Endothelial cell (in vitro differentiated cells): ENCODE data around the gene DLL1. TPM values are rescaled to one million over a fixed set of nuclear protein-coding genes. Genes with fewer than 3 reads are reported as not detected.

ENCODE experiments used
- DNase-seq: peaks from one replicate; pipeline ENCODE4 v3.0.0; 2021; ENCODE audit warnings: low spot score
- H3K27ac Mint-ChIP-seq: one replicate; pipeline ENCODE4 v1.8.0; 2021; ENCODE audit warnings: mixed read lengths, inconsistent platforms; ENCODE audit not compliant: unreplicated experiment
- H3K27me3 Mint-ChIP-seq: one replicate; pipeline ENCODE4 v1.8.0; 2021; ENCODE audit warnings: mild to moderate bottlenecking, moderate library complexity, mixed read lengths, inconsistent platforms; ENCODE audit not compliant: unreplicated experiment
- H3K36me3 Mint-ChIP-seq: one replicate; pipeline ENCODE4 v1.8.0; 2021; ENCODE audit warnings: mild to moderate bottlenecking, low read depth, mixed read lengths, inconsistent platforms; ENCODE audit not compliant: unreplicated experiment
- H3K4me1 Mint-ChIP-seq: one replicate; pipeline ENCODE4 v1.8.0; 2021; ENCODE audit warnings: mild to moderate bottlenecking, mixed read lengths, inconsistent platforms; ENCODE audit not compliant: unreplicated experiment
- H3K4me3 Mint-ChIP-seq: one replicate; pipeline ENCODE4 v1.8.0; 2021; ENCODE audit warnings: mild to moderate bottlenecking, mixed read lengths, inconsistent platforms; ENCODE audit not compliant: unreplicated experiment
- H3K9me3 Mint-ChIP-seq: one replicate; pipeline ENCODE4 v1.8.0; 2021; ENCODE audit warnings: mixed read lengths, inconsistent platforms; ENCODE audit not compliant: unreplicated experiment
- total RNA-seq: library from RNA; stranded (reverse); fragmentation: NEBNext Ultra II Directional; extraction: Animal tissue kit (Norgen Biotek cat#: 25700); gene quantifications from one replicate; pipeline ENCODE4 v1.2.1, GENCODE V29; 2021; ENCODE audit not compliant: unreplicated experiment
- TF ChIP-seq, protein P1 (sequence below): fragments of 200-600 bp; sonication (generic); IDR thresholded peaks from one replicate; pipeline ENCODE4 v1.5.0; 2021; ENCODE audit warnings: antibody characterized with exemption; ENCODE audit not compliant: unreplicated experiment

The DLL1 gene
- total RNA-seq, 1 donor from 2014 or later = 59.5 TPM

GRCh38 chr6:170238741-170239565, 51.9 kb downstream of the DLL1 start:
- H3K9me3 Mint-ChIP-seq = no peaks in the 10 kb centered on the region
- no peaks in the 10 kb centered on the region for H3K4me1 Mint-ChIP-seq
- no peaks in the 10 kb centered on the region for H3K36me3 Mint-ChIP-seq
- TF ChIP-seq, protein P1, sequence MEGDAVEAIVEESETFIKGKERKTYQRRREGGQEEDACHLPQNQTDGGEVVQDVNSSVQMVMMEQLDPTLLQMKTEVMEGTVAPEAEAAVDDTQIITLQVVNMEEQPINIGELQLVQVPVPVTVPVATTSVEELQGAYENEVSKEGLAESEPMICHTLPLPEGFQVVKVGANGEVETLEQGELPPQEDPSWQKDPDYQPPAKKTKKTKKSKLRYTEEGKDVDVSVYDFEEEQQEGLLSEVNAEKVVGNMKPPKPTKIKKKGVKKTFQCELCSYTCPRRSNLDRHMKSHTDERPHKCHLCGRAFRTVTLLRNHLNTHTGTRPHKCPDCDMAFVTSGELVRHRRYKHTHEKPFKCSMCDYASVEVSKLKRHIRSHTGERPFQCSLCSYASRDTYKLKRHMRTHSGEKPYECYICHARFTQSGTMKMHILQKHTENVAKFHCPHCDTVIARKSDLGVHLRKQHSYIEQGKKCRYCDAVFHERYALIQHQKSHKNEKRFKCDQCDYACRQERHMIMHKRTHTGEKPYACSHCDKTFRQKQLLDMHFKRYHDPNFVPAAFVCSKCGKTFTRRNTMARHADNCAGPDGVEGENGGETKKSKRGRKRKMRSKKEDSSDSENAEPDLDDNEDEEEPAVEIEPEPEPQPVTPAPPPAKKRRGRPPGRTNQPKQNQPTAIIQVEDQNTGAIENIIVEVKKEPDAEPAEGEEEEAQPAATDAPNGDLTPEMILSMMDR = no peak
- H3K27me3 Mint-ChIP-seq = no peaks in the 10 kb centered on the region
- no peak overlapping the region for H3K27ac Mint-ChIP-seq
- H3K4me3 Mint-ChIP-seq = no peak overlapping the region
- DNase-seq = no peak

- no peaks in the 10 kb centered on the region for H3K36me3 Mint-ChIP-seq
- no peaks in the 10 kb centered on the region for H3K27me3 Mint-ChIP-seq
- H3K27ac Mint-ChIP-seq = no peak overlapping the region
- H3K4me1 Mint-ChIP-seq = no peaks in the 10 kb centered on the region
- DNase-seq = no peak
- no peak overlapping the region for H3K4me3 Mint-ChIP-seq
- TF ChIP-seq, protein P1 = no peak
- no peaks in the 10 kb centered on the region for H3K9me3 Mint-ChIP-seq
Observed at GRCh38 chr6:170237999-170238740, 52.7 kb downstream of the DLL1 start.

GRCh38 chr6:170236131-170236836, 54.6 kb downstream of the DLL1 start:
- H3K4me3 Mint-ChIP-seq = no peak overlapping the region
- no peak for DNase-seq
- no peaks in the 10 kb centered on the region for H3K9me3 Mint-ChIP-seq
- TF ChIP-seq, protein P1 = no peak
- H3K27ac Mint-ChIP-seq = no peak overlapping the region
- H3K4me1 Mint-ChIP-seq = no peaks in the 10 kb centered on the region
- no peaks in the 10 kb centered on the region for H3K36me3 Mint-ChIP-seq
- H3K27me3 Mint-ChIP-seq = no peaks in the 10 kb centered on the region

GRCh38 chr6:170235391-170236125, 55.3 kb downstream of the DLL1 start:
- no peaks in the 10 kb centered on the region for H3K4me1 Mint-ChIP-seq
- TF ChIP-seq, protein P1 = no peak
- no peaks in the 10 kb centered on the region for H3K36me3 Mint-ChIP-seq
- H3K4me3 Mint-ChIP-seq = no peak overlapping the region
- no peaks in the 10 kb centered on the region for H3K9me3 Mint-ChIP-seq
- H3K27me3 Mint-ChIP-seq = no peaks in the 10 kb centered on the region
- H3K27ac Mint-ChIP-seq = no peak overlapping the region
- no peak for DNase-seq
